K562 (cell line): ENCODE data around the gene NFIC. TPM values are rescaled to one million over a fixed set of nuclear protein-coding genes. Genes with fewer than 3 reads are reported as not detected.

Experiments
- ATAC-seq: fragments of 200-7000 bp; cut with Tn5 transposase; 3 replicates; pipeline ENCODE4 v1.9.1; 2020; ENCODE audit warnings: moderate library complexity
- BruUV-seq: library from RNA; stranded (reverse); fragments of 400-500 nt; replicated peaks from 2 replicates; lab custom pipeline; 2021; lab: Mats Ljungman, UMichigan
- CTCF ChIA-PET: fragments of 300-600 bp; formaldehyde crosslinking; extraction: SDS; loops from one replicate; lab custom pipeline; 2021; ENCODE audit warnings: low intra/inter-chr PET ratio; lab: Yijun Ruan, JAX
- POLR2A ChIA-PET: fragments of 300-600, 350-650 bp; sonication (Branson Sonifier 250); formaldehyde crosslinking; extraction: SDS; loops from one replicate; lab custom pipeline; 2021; ENCODE audit warnings: antibody characterized with exemption, inconsistent platforms; lab: Yijun Ruan, JAX
- DNase-seq, 4 experiments: peaks; one replicate each; pipeline versions ENCODE4 v3.0.0 to v3.0.0-alpha.2; 2011 to 2018; ENCODE audit warnings: low spot score in 3 of 4, mixed read lengths in 3 of 4; ENCODE audit errors: extremely low read depth in 1 of 4
- FAIRE-seq: peaks from 2 replicates; lab custom pipeline; 2011; peaks lifted over from hg19 to GRCh38; lab: Jason Lieb, UNC
- H2AFZ ChIP-seq: 2 replicates; pipeline ENCODE4 v1.6.0; 2011; ENCODE audit warnings: low read depth, low read length, control low read depth, inconsistent platforms
- H3K27ac ChIP-seq: fragments of 200-600 bp; 3 replicates; pipeline ENCODE4 v1.8.0; 2011; ENCODE audit warnings: low read depth, mild to moderate bottlenecking, control low read depth, inconsistent platforms, low read length, moderate library complexity, mixed read lengths; ENCODE audit errors: extremely low read depth
- H3K27me3 ChIP-seq, 2 experiments: fragments of 300-600 bp in 1 of 2; 2 replicates in 1 of 2; 3 replicates in 1 of 2; pipeline versions ENCODE4 v1.6.0 to v1.8.0; 2011; ENCODE audit warnings: inconsistent platforms in 2 of 2, low read length in 2 of 2, mild to moderate bottlenecking in 1 of 2, mixed read lengths in 1 of 2, moderate library complexity in 1 of 2; ENCODE audit not compliant: control insufficient read depth in 2 of 2, insufficient read depth in 2 of 2
- H3K36me3 ChIP-seq: fragments of 300-600 bp; 3 replicates; pipeline ENCODE4 v1.8.0; 2011; ENCODE audit warnings: mild to moderate bottlenecking, low read length, inconsistent platforms; ENCODE audit not compliant: control insufficient read depth, insufficient read depth
- H3K4me1 ChIP-seq, 2 experiments: fragments of 200-600 bp in 1 of 2; replicated peaks in 1 of 2; 2 replicates in 1 of 2; 3 replicates in 1 of 2; pipeline versions ENCODE4 v1.5.1 to v1.8.0; 2011; ENCODE audit warnings: inconsistent platforms in 2 of 2, low read length in 2 of 2, mild to moderate bottlenecking in 1 of 2, mixed read lengths in 1 of 2, moderate library complexity in 1 of 2; ENCODE audit not compliant: control insufficient read depth in 2 of 2, insufficient read depth in 2 of 2
- H3K4me2 ChIP-seq: 2 replicates; pipeline ENCODE4 v1.6.1; 2011; ENCODE audit warnings: low read length, control low read depth, inconsistent platforms, mixed read lengths; ENCODE audit not compliant: insufficient read depth
- H3K4me3 ChIP-seq: fragments of 200-600 bp; sonication (generic), shearing (Covaris generic); 2 replicates; pipeline ENCODE4 v1.5.1; 2016; ENCODE audit warnings: control low read depth, inconsistent platforms
- H3K79me2 ChIP-seq: fragments of 200-600 bp; 3 replicates; pipeline ENCODE4 v1.8.0; 2011; ENCODE audit warnings: low read length, inconsistent platforms; ENCODE audit not compliant: control insufficient read depth, insufficient read depth
- H3K9ac ChIP-seq, 2 experiments: 2 replicates each; pipeline versions ENCODE4 v1.6.0 to v1.6.1; 2011; ENCODE audit warnings: low read depth in 2 of 2, low read length in 2 of 2, control low read depth in 1 of 2, inconsistent platforms in 1 of 2, mild to moderate bottlenecking in 1 of 2, mixed read lengths in 1 of 2; ENCODE audit not compliant: insufficient read depth in 1 of 2
- H3K9me1 ChIP-seq: one replicate; pipeline ENCODE4 v1.6.0; 2011; ENCODE audit warnings: inconsistent platforms, mild to moderate bottlenecking, low read length, moderate library complexity; ENCODE audit not compliant: control insufficient read depth, insufficient read depth
- H3K9me3 ChIP-seq: replicated peaks from 2 replicates; pipeline ENCODE4 v1.5.1; 2011; ENCODE audit warnings: low read depth, low read length, inconsistent platforms; ENCODE audit not compliant: control insufficient read depth, insufficient read depth
- H4K20me1 ChIP-seq: replicated peaks from 2 replicates; pipeline ENCODE4 v1.6.1; 2011; ENCODE audit warnings: low read length, inconsistent platforms, mixed read lengths; ENCODE audit not compliant: control insufficient read depth, insufficient read depth
- ADNP ChIP-seq: fragments of 200-800 bp; sonication (Bioruptor generic); IDR thresholded peaks from 2 replicates; pipeline ENCODE4 v1.6.1; 2016; ENCODE audit warnings: missing genetic modification characterization, missing compliant biosample characterization
- BCOR ChIP-seq: fragments of 450-650 bp; IDR thresholded peaks from 2 replicates; pipeline ENCODE4 v1.6.1; 2016
- BRD9 ChIP-seq: fragments of 450-650 bp; IDR thresholded peaks from 2 replicates; pipeline ENCODE4 v1.6.1; 2018; ENCODE audit warnings: low read depth; ENCODE audit not compliant: partially characterized antibody
- KDM1A ChIP-seq, 2 experiments: fragments of 450-650 bp; IDR thresholded peaks; 2 replicates each; pipeline ENCODE4 v1.6.1; 2016; ENCODE audit warnings: mild to moderate bottlenecking in 2 of 2
- KLF6 ChIP-seq: fragments of 250-450 bp; sonication (Bioruptor Pico); IDR thresholded peaks from 2 replicates; pipeline ENCODE4 v1.4.0; 2020; ENCODE audit warnings: mild to moderate bottlenecking, moderate library complexity, borderline replicate concordance
- PTBP1 ChIP-seq: fragments of 200-400 bp; formaldehyde crosslinking; IDR thresholded peaks from 2 replicates; pipeline ENCODE4 v1.6.1; 2017; ENCODE audit warnings: low read depth, low read length
- RBM25 ChIP-seq: fragments of 200-400 bp; formaldehyde crosslinking; IDR thresholded peaks from 2 replicates; pipeline ENCODE4 v1.6.1; 2018; ENCODE audit warnings: low read length, low read depth, moderate library complexity; ENCODE audit not compliant: severe bottlenecking
- RCOR1 ChIP-seq, 2 experiments: IDR thresholded peaks; 2 replicates each; pipeline ENCODE4 v1.6.1; 2012; ENCODE audit warnings: low read depth in 2 of 2, low read length in 2 of 2, borderline replicate concordance in 1 of 2, improper control_type of control experiment in 1 of 2
- SMARCA5 ChIP-seq: fragments of 450-650 bp; IDR thresholded peaks from 2 replicates; pipeline ENCODE4 v1.6.1; 2016
- TARDBP ChIP-seq: fragments of 450-650 bp; IDR thresholded peaks from 2 replicates; pipeline ENCODE4 v1.6.1; 2016
- ZFP36 ChIP-seq: fragments of 150-350 bp; IDR thresholded peaks from 2 replicates; pipeline ENCODE4 v1.6.1; 2018; ENCODE audit warnings: low read length, low read depth; ENCODE audit not compliant: partially characterized antibody
- WGBS: fragments of 100-300 bp; shearing (Covaris generic); methylation state at CpG from one replicate; pipeline ENCODE4 v1.1.6; 2016; ENCODE audit warnings: low coverage, mixed read lengths; ENCODE audit not compliant: insufficient coverage; ENCODE audit errors: missing lambda C conversion rate; 5-methylcytosine and 5-hydroxymethylcytosine counted together
- in situ Hi-C: fragments of 300-500 bp; cut with MboI; formaldehyde crosslinking; loops from 4 replicates; pipeline ENCODE4 v1.15.0; 2018; ENCODE audit warnings: inconsistent platforms, mixed read lengths
- intact Hi-C: fragments of 100-400 bp; cut with micrococcal nuclease; formaldehyde crosslinking; loops from 2 replicates; pipeline ENCODE4 v1.14.2; 2022
- polyA plus RNA-seq, 8 experiments: library from polyadenylated mRNA; depleted of rRNA in 4 of 8; stranded (reverse) in 5 of 8; unstranded in 3 of 8; fragments of >200 nt; fragmentation: Nextera tagmentation in 2 of 8; fragmentation: Illumina TruSeq in 1 of 8; extraction: Ambion mirVana in 2 of 8; extraction: Trizol in 1 of 8; gene quantifications; 2 replicates each; pipeline versions ENCODE4 v1.2.1 to v1.2.3, GENCODE V29; 2011 to 2014; ENCODE audit warnings: inconsistent platforms in 1 of 8, missing spikeins in 1 of 8
- total RNA-seq, 7 experiments: library from RNA; depleted of rRNA in 6 of 7; stranded (reverse); fragments of >200 nt in 6 of 7; fragmentation: Illumina TruSeq in 2 of 7; extraction: Trizol in 2 of 7; gene quantifications; 2 replicates each; pipeline versions ENCODE4 v1.2.1 to v1.2.3, GENCODE V29; 2011 to 2021; ENCODE audit warnings: low replicate concordance in 1 of 7
- TF ChIP-seq, protein P1 (sequence below): sonication (generic); formaldehyde crosslinking; IDR thresholded peaks from 2 replicates; pipeline ENCODE4 v1.8.1; 2023; ENCODE audit warnings: mild to moderate bottlenecking, missing genetic modification reagents
- TF ChIP-seq, protein P2 (sequence below): fragments of 250-450 bp; sonication (Bioruptor Pico); IDR thresholded peaks from 2 replicates; pipeline ENCODE4 v1.4.0; 2020; ENCODE audit warnings: borderline replicate concordance
- TF ChIP-seq, protein P3 (sequence below): fragments of 450-650 bp; formaldehyde crosslinking; IDR thresholded peaks from 2 replicates; pipeline ENCODE4 v1.4.0; 2022; ENCODE audit warnings: missing genetic modification characterization

NFIC gene
- total and polyA plus RNA-seq, 9 of the 15 experiments (the other 6 are each of a cell fraction or from before 2014, with no cell fraction given), result 0.71 to 62.1 (median 6.9) TPM

- TF ChIP-seq, protein P1, sequence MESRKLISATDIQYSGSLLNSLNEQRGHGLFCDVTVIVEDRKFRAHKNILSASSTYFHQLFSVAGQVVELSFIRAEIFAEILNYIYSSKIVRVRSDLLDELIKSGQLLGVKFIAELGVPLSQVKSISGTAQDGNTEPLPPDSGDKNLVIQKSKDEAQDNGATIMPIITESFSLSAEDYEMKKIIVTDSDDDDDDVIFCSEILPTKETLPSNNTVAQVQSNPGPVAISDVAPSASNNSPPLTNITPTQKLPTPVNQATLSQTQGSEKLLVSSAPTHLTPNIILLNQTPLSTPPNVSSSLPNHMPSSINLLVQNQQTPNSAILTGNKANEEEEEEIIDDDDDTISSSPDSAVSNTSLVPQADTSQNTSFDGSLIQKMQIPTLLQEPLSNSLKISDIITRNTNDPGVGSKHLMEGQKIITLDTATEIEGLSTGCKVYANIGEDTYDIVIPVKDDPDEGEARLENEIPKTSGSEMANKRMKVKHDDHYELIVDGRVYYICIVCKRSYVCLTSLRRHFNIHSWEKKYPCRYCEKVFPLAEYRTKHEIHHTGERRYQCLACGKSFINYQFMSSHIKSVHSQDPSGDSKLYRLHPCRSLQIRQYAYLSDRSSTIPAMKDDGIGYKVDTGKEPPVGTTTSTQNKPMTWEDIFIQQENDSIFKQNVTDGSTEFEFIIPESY (CRISPR knock-in tag), result peak; percentile 80
Observed at GRCh38 chr19:3404324-3405260, 38.2 kb downstream of the NFIC start (continued).

DNA sequence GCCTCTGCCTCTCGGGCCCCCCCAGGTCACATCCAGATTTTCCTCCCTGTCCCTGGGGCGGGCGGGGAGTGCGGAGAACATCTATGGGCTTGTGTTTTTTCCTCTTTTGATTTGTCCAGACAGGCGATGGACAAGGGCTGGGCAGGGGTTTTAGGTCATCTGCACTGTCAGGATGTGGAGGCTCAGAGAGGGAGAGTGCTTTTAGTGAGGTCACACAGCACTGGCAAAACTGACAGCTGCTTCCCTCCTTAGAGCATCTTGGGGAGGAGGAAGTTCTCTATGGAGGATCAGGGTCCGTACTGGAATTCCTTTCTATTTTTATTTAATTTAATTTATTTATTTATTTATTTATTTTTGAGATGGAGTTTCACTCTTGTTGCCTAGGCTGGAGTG lies 38.9 kb downstream of the NFIC start:
- Histone ChIP-seq H3K79me2 (peaks cover 86% of the 10 kb centered on the region), H3K36me3 (peaks cover 58% of the 10 kb centered on the region; the same call in 2 of the 3 replicates), H3K4me1 (peaks cover 0 to 33% of the 10 kb centered on the region in 2 experiments; a peak in 2 of 5 replicates), H3K9me3 (no peaks in the 10 kb centered on the region), H3K4me3 (no peak overlapping the region), H3K27me3 (no peaks in the 10 kb centered on the region), H4K20me1 (peaks cover 26% of the 10 kb centered on the region), H3K27ac (no peak overlapping the region), H2AFZ (no peak overlapping the region), H3K9ac (no peak overlapping the region), H3K4me2 (no peak overlapping the region), H3K9me1 (no peaks in the 10 kb centered on the region)
- no peak for FAIRE-seq
- POLR2A ChIA-PET, result interaction anchor here (1.0 kb wide), 1 partner anchor 14 kb away, joined by 4 read pairs; no protein-coding TSS in a partner anchor
- 93% methylated on average over 6 of the region's 6 CpGs for WGBS
- TF ChIP-seq BCOR, result peak; percentile 92
- 0 out of 2 replicates have a peak, but pooled peaks have one; percentile 35 for TF ChIP-seq ADNP
- peak; percentile 90 for TF ChIP-seq ZFP36
- peak in 1 of 2 experiments; percentile 51; a peak in 1 of 4 replicates for TF ChIP-seq RCOR1 (IDR thresholded peaks at IDR 0.05; ENCODE audit: borderline replicate concordance in 1 of 2, low read depth in 2 of 2, low read length in 2 of 2)
- peak; percentile 82; the same call in 1 of the 2 replicates for TF ChIP-seq PTBP1
- peak; percentile 89 for TF ChIP-seq RBM25
- no peak for TF ChIP-seq KLF6 (CRISPR knock-in tag)
- TF ChIP-seq, protein P2, sequence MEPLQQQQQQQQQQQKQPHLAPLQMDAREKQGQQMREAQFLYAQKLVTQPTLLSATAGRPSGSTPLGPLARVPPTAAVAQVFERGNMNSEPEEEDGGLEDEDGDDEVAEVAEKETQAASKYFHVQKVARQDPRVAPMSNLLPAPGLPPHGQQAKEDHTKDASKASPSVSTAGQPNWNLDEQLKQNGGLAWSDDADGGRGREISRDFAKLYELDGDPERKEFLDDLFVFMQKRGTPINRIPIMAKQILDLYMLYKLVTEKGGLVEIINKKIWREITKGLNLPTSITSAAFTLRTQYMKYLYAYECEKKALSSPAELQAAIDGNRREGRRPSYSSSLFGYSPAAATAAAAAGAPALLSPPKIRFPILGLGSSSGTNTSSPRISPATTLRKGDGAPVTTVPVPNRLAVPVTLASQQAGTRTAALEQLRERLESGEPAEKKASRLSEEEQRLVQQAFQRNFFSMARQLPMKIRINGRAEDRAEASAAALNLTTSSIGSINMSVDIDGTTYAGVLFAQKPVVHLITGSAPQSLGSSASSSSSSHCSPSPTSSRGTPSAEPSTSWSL (CRISPR knock-in tag), result no peak
- TF ChIP-seq, protein P3, sequence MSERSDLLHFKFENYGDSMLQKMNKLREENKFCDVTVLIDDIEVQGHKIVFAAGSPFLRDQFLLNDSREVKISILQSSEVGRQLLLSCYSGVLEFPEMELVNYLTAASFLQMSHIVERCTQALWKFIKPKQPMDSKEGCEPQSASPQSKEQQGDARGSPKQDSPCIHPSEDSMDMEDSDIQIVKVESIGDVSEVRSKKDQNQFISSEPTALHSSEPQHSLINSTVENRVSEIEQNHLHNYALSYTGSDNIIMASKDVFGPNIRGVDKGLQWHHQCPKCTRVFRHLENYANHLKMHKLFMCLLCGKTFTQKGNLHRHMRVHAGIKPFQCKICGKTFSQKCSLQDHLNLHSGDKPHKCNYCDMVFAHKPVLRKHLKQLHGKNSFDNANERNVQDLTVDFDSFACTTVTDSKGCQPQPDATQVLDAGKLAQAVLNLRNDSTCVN (CRISPR knock-in tag), result no peak
- TF ChIP-seq BRD9, result peak; percentile 35
- TF ChIP-seq SMARCA5, result peak; percentile 51; the same call in 1 of the 2 replicates
- TF ChIP-seq KDM1A (IDR thresholded peaks at IDR 0.05), result peak; percentile 33 to 70; a peak in 2 of 4 replicates
- no peak for TF ChIP-seq TARDBP
- intact Hi-C loops (no loop called here), in situ Hi-C loops (no loop called here)
- CTCF ChIA-PET, result no interaction called here
- no peak for DNase-seq
- no peak for ATAC-seq
- BruUV-seq, result no TSS peak
